Measurements from ENCODE around the gene DUS4L. TPM values are rescaled to one million over a fixed set of nuclear protein-coding genes. Genes with fewer than 3 reads are reported as not detected.
"Not testable (repeated sequence)": the region's sequence is repeated elsewhere in the genome, so short reads cannot be mapped to it uniquely, and the experiment has no call there.

Gene DUS4L
- total RNA-seq, 1 experiment from 2014 or later, result 22.0 TPM

GRCh38 chr7:107528461-107528860 lies 35.3 kb upstream of the DUS4L start:
- H3K4me2 ChIP-seq, result no peak overlapping the region
- POLR2A ChIA-PET (ENCODE audit: unreplicated experiment), result interaction anchor here (0.6 kb wide), 1 partner anchor 13 kb away, joined by 7 read pairs; no protein-coding TSS in a partner anchor
- CTCF ChIA-PET, result interaction anchor here (0.6 kb wide), 1 partner anchor 379 kb away, joined by 3 read pairs; no protein-coding TSS in a partner anchor
- DNase-seq, result peak; percentile 14 to 51
- 0 out of 2 replicates have a peak, but pooled peaks cover 4% of the 10 kb centered on the region for H3F3A ChIP-seq (ENCODE audit: insufficient read depth, low read depth)
- intact Hi-C loops (cut with micrococcal nuclease; ENCODE audit: unreplicated experiment), result no loop called here
- H2AFZ ChIP-seq, result no peak overlapping the region
- H3K79me2 ChIP-seq (ENCODE audit: low read depth), result no peaks in the 10 kb centered on the region; the same call in 1 of the 2 replicates
- no peaks in the 10 kb centered on the region for H3K9me3 ChIP-seq (ENCODE audit: insufficient read depth, low read depth)
- H3K27me3 ChIP-seq (ENCODE audit: insufficient read depth, low read depth), result no peaks in the 10 kb centered on the region
- no peak overlapping the region for H3K4me3 ChIP-seq
- H4K20me1 ChIP-seq (ENCODE audit: insufficient read depth), result no peaks in the 10 kb centered on the region
- no peaks in the 10 kb centered on the region for H3K9me2 ChIP-seq (ENCODE audit: insufficient read depth)
- H3K27ac ChIP-seq, result no peak overlapping the region
- TF ChIP-seq CTCF (conservative IDR thresholded peaks at IDR 0.05) (no peak), EZH2 (IDR thresholded peaks at IDR 0.05; ENCODE audit: low read depth) (no peak)
- BruUV-seq (replicated peaks), result no TSS peak
- H3K4me1 ChIP-seq (replicated peaks; ENCODE audit: insufficient read depth), result peaks cover 12% of the 10 kb centered on the region
- peaks cover 8% of the 10 kb centered on the region; the same call in 1 of the 2 replicates for H3K36me3 ChIP-seq (ENCODE audit: low read depth)

GRCh38 chr7:107530751-107531150 lies 33.0 kb upstream of the DUS4L start:
- DNase-seq, result no peak
- H3K4me3 ChIP-seq, result no peak overlapping the region
- no peak overlapping the region for H3K4me2 ChIP-seq
- H3K4me1 ChIP-seq (replicated peaks; ENCODE audit: insufficient read depth), result peaks cover 12% of the 10 kb centered on the region
- TF ChIP-seq CTCF (conservative IDR thresholded peaks at IDR 0.05), result no peak
- no peak for TF ChIP-seq EZH2 (IDR thresholded peaks at IDR 0.05; ENCODE audit: low read depth)
- no peaks in the 10 kb centered on the region for H3K9me2 ChIP-seq (ENCODE audit: insufficient read depth)
- intact Hi-C loops (cut with micrococcal nuclease; ENCODE audit: unreplicated experiment), result no loop called here
- H3F3A ChIP-seq (ENCODE audit: insufficient read depth, low read depth), result 0 out of 2 replicates have a peak, but pooled peaks cover 4% of the 10 kb centered on the region
- H4K20me1 ChIP-seq (ENCODE audit: insufficient read depth), result no peaks in the 10 kb centered on the region
- H3K79me2 ChIP-seq (ENCODE audit: low read depth), result no peaks in the 10 kb centered on the region; the same call in none of the 2 replicates
- CTCF ChIA-PET, result interaction anchor here (0.7 kb wide), 1 partner anchor 59 kb away, joined by 6 read pairs; no protein-coding TSS in a partner anchor
- no peak overlapping the region for H3K27ac ChIP-seq
- H2AFZ ChIP-seq, result no peak overlapping the region
- no peaks in the 10 kb centered on the region for H3K27me3 ChIP-seq (ENCODE audit: insufficient read depth, low read depth)
- 0 out of 2 replicates have a peak, but pooled peaks cover 3% of the 10 kb centered on the region for H3K36me3 ChIP-seq (ENCODE audit: low read depth)
- no peaks in the 10 kb centered on the region for H3K9me3 ChIP-seq (ENCODE audit: insufficient read depth, low read depth)
- POLR2A ChIA-PET (ENCODE audit: unreplicated experiment), result interaction anchor here (0.5 kb wide), 1 partner anchor 1460 kb away, joined by 5 read pairs; no protein-coding TSS in a partner anchor
- BruUV-seq (replicated peaks), result no TSS peak

GRCh38 chr7:107534139-107534538 lies 29.6 kb upstream of the DUS4L start:
- POLR2A ChIA-PET (ENCODE audit: unreplicated experiment), result interaction anchor here (0.7 kb wide), 1 partner anchor 15 kb away, joined by 5 read pairs; no protein-coding TSS in a partner anchor
- intact Hi-C loops (cut with micrococcal nuclease; ENCODE audit: unreplicated experiment), result no loop called here

GRCh38 chr7:107537228-107537627 lies 26.5 kb upstream of the DUS4L start:
- H3K36me3 ChIP-seq (ENCODE audit: low read depth); H3F3A ChIP-seq (ENCODE audit: insufficient read depth, low read depth); H3K4me3 ChIP-seq; H2AFZ ChIP-seq; H4K20me1 ChIP-seq (ENCODE audit: insufficient read depth); H3K79me2 ChIP-seq (ENCODE audit: low read depth); H3K4me1 ChIP-seq (replicated peaks; ENCODE audit: insufficient read depth); H3K9me3 ChIP-seq (ENCODE audit: insufficient read depth, low read depth); H3K27ac ChIP-seq; H3K27me3 ChIP-seq (ENCODE audit: insufficient read depth, low read depth); DNase-seq; CTCF ChIA-PET; POLR2A ChIA-PET (ENCODE audit: unreplicated experiment); H3K4me2 ChIP-seq; intact Hi-C loops (cut with micrococcal nuclease; ENCODE audit: unreplicated experiment); H3K9me2 ChIP-seq (ENCODE audit: insufficient read depth); BruUV-seq (replicated peaks): not testable (repeated sequence)

More at GRCh38 chr7:107534139-107534538, 29.6 kb upstream of the DUS4L start:
- Histone ChIP-seq H3K4me2 (no peak overlapping the region), H3K27me3 (ENCODE audit: insufficient read depth, low read depth) (no peaks in the 10 kb centered on the region), H3K4me3 (no peak overlapping the region), H2AFZ (no peak overlapping the region), H3K9me3 (ENCODE audit: insufficient read depth, low read depth) (no peaks in the 10 kb centered on the region), H3K36me3 (ENCODE audit: low read depth) (0 out of 2 replicates have a peak, but pooled peaks cover 4% of the 10 kb centered on the region), H3K4me1 (replicated peaks; ENCODE audit: insufficient read depth) (peaks cover under 1% of the 10 kb centered on the region; the same call in 1 of the 2 replicates), H3F3A (ENCODE audit: insufficient read depth, low read depth) (no peaks in the 10 kb centered on the region), H4K20me1 (ENCODE audit: insufficient read depth) (no peaks in the 10 kb centered on the region), H3K9me2 (ENCODE audit: insufficient read depth) (no peaks in the 10 kb centered on the region), H3K27ac (no peak overlapping the region), H3K79me2 (ENCODE audit: low read depth) (peaks cover 7% of the 10 kb centered on the region; the same call in 1 of the 2 replicates)
- no peak for DNase-seq
- no peak for TF ChIP-seq CTCF (conservative IDR thresholded peaks at IDR 0.05)
- TF ChIP-seq EZH2 (IDR thresholded peaks at IDR 0.05; ENCODE audit: low read depth), result no peak
- BruUV-seq (replicated peaks), result no TSS peak
- CTCF ChIA-PET, result no interaction called here

Measured in PC-9 (cell line).